H1 (cell line): ENCODE results near the gene SHOX. TPM values are rescaled to one million over a fixed set of nuclear protein-coding genes. Genes with fewer than 3 reads are reported as not detected.
A peak's percentile ranks its signal among the peaks of the same experiment; 100 is the strongest.

Source experiments
- CTCF ChIA-PET: fragments of 300-600 bp; sonication (Branson Sonifier 250); formaldehyde crosslinking; loops from one replicate; lab custom pipeline; 2021; ENCODE audit not compliant: partially characterized antibody; lab: Charles Lee
- POLR2A ChIA-PET: fragments of 300-600 bp; sonication (Branson Sonifier 250); formaldehyde crosslinking; loops from one replicate; lab custom pipeline; 2021; ENCODE audit warnings: inconsistent platforms; ENCODE audit not compliant: partially characterized antibody; lab: Charles Lee
- DNase-seq, 2 experiments: peaks; one replicate each; pipeline versions ENCODE4 v3.0.0 to v3.0.0-alpha.2; 2010 to 2022; ENCODE audit warnings: low spot score in 2 of 2, low read depth in 1 of 2, mixed read lengths in 1 of 2
- FAIRE-seq: peaks from 2 replicates; lab custom pipeline; 2011; peaks lifted over from hg19 to GRCh38; lab: Jason Lieb, UNC
- H2AFZ ChIP-seq: 2 replicates; pipeline ENCODE4 v1.8.1; 2012; ENCODE audit warnings: low read length, inconsistent platforms
- H2AK5ac ChIP-seq: 2 replicates; pipeline ENCODE4 v1.6.1; 2013; ENCODE audit warnings: low read depth, low read length
- H2BK120ac ChIP-seq: replicated peaks from 2 replicates; pipeline ENCODE3; 2013; ENCODE audit warnings: low read depth, low read length, inconsistent platforms
- H2BK12ac ChIP-seq: 2 replicates; pipeline ENCODE4 v1.6.1; 2013; ENCODE audit warnings: low read depth, low read length
- H2BK15ac ChIP-seq: 2 replicates; pipeline ENCODE4 v1.6.1; 2013; ENCODE audit warnings: low read length
- H2BK20ac ChIP-seq: 2 replicates; pipeline ENCODE4 v1.6.1; 2013; ENCODE audit warnings: low read length
- H2BK5ac ChIP-seq: 2 replicates; pipeline ENCODE4 v1.6.1; 2013; ENCODE audit warnings: low read depth, low read length
- H3K14ac ChIP-seq: 2 replicates; pipeline ENCODE4 v1.6.1; 2013; ENCODE audit warnings: inconsistent platforms; ENCODE audit not compliant: insufficient read length
- H3K18ac ChIP-seq: 2 replicates; pipeline ENCODE4 v1.6.1; 2013; ENCODE audit warnings: low read length; ENCODE audit errors: extremely low read depth
- H3K23ac ChIP-seq: 2 replicates; pipeline ENCODE4 v1.6.1; 2013; ENCODE audit warnings: inconsistent platforms; ENCODE audit not compliant: insufficient read length
- H3K23me2 ChIP-seq: 2 replicates; pipeline ENCODE4 v1.6.1; 2013; ENCODE audit warnings: low read depth, low read length
- H3K27ac ChIP-seq: 2 replicates; pipeline ENCODE4 v1.6.1; 2011; ENCODE audit warnings: low read depth, low read length, inconsistent platforms
- H3K27me3 ChIP-seq, 4 experiments: replicated peaks in 1 of 4; 1 replicate in 1 of 4; 2 replicates in 3 of 4; pipeline versions ENCODE4 v1.6.1 to v1.8.1; 2011 to 2013; ENCODE audit warnings: low read length in 3 of 4, mild to moderate bottlenecking in 3 of 4, inconsistent platforms in 2 of 4, mixed read lengths in 2 of 4, moderate library complexity in 1 of 4; ENCODE audit not compliant: control insufficient read depth in 3 of 4, insufficient read depth in 3 of 4; ENCODE audit errors: extremely low read depth in 1 of 4
- H3K36me3 ChIP-seq, 4 experiments: 2 replicates each; pipeline versions ENCODE4 v1.6.1 to v1.8.1; 2011 to 2013; ENCODE audit warnings: mild to moderate bottlenecking in 4 of 4, low read length in 3 of 4, moderate library complexity in 2 of 4, control low read depth in 1 of 4, inconsistent platforms in 1 of 4; ENCODE audit not compliant: insufficient read depth in 4 of 4, control insufficient read depth in 2 of 4
- H3K4ac ChIP-seq: replicated peaks from 2 replicates; pipeline ENCODE3; 2013; ENCODE audit warnings: low read length, low read depth, mixed read lengths, inconsistent platforms; ENCODE audit not compliant: insufficient read length
- H3K4me1 ChIP-seq, 4 experiments: replicated peaks in 1 of 4; 1 replicate in 1 of 4; 2 replicates in 3 of 4; pipeline versions ENCODE4 v1.6.1 to v1.8.1; 2011 to 2013; ENCODE audit warnings: low read length in 3 of 4, inconsistent platforms in 2 of 4, mixed read lengths in 1 of 4; ENCODE audit not compliant: insufficient read depth in 4 of 4, control insufficient read depth in 3 of 4
- H3K4me2 ChIP-seq, 2 experiments: 2 replicates each; pipeline versions ENCODE4 v1.6.1 to v1.8.1; 2011 to 2013; ENCODE audit warnings: low read depth in 2 of 2, low read length in 2 of 2, control low read depth in 1 of 2, inconsistent platforms in 1 of 2, mild to moderate bottlenecking in 1 of 2; ENCODE audit not compliant: insufficient read depth in 1 of 2
- H3K4me3 ChIP-seq, 4 experiments: fragments of 200-600, 300-600 bp in 1 of 4; sonication (generic), shearing (Covaris generic), sonication (Bioruptor Twin) in 1 of 4; 2 replicates each; pipeline versions ENCODE4 v1.5.1 to v1.8.1; 2011 to 2016; ENCODE audit warnings: low read length in 4 of 4, low read depth in 3 of 4, control low read depth in 2 of 4, inconsistent platforms in 2 of 4, mild to moderate bottlenecking in 2 of 4, mixed read lengths in 1 of 4, moderate library complexity in 1 of 4; ENCODE audit not compliant: insufficient read depth in 2 of 4; ENCODE audit errors: extremely low read depth in 1 of 4
- H3K56ac ChIP-seq: replicated peaks from 2 replicates; pipeline ENCODE3; 2013; ENCODE audit warnings: low read depth, mild to moderate bottlenecking, mixed read lengths, low read length, inconsistent platforms; ENCODE audit not compliant: insufficient read length
- H3K79me1 ChIP-seq: 2 replicates; pipeline ENCODE4 v1.6.1; 2013; ENCODE audit warnings: low read depth, low read length, control low read depth
- H3K79me2 ChIP-seq, 2 experiments: 2 replicates each; pipeline versions ENCODE4 v1.6.1 to v1.8.1; 2012 to 2013; ENCODE audit warnings: low read length in 2 of 2, mild to moderate bottlenecking in 2 of 2, inconsistent platforms in 1 of 2; ENCODE audit not compliant: insufficient read depth in 2 of 2, control insufficient read depth in 1 of 2
- H3K9ac ChIP-seq, 4 experiments: replicated peaks in 1 of 4; 1 replicate in 1 of 4; 2 replicates in 3 of 4; pipeline versions ENCODE4 v1.6.1 to v1.8.1; 2011 to 2013; ENCODE audit warnings: low read depth in 3 of 4, low read length in 3 of 4, control low read depth in 2 of 4, mild to moderate bottlenecking in 2 of 4, moderate library complexity in 2 of 4, inconsistent platforms in 1 of 4; ENCODE audit errors: extremely low read depth in 1 of 4
- H3K9me3 ChIP-seq, 2 experiments: 2 replicates each; pipeline versions ENCODE4 v1.6.1 to v1.8.1; 2012 to 2013; ENCODE audit warnings: mild to moderate bottlenecking in 2 of 2, moderate library complexity in 2 of 2, control low read depth in 1 of 2, inconsistent platforms in 1 of 2, low read depth in 1 of 2, low read length in 1 of 2, mixed read lengths in 1 of 2; ENCODE audit not compliant: insufficient read depth in 2 of 2
- H4K20me1 ChIP-seq, 2 experiments: replicated peaks in 1 of 2; 2 replicates each; pipeline versions ENCODE3 to v1.8.1; 2011 to 2013; ENCODE audit warnings: inconsistent platforms in 2 of 2, low read length in 2 of 2, mild to moderate bottlenecking in 1 of 2; ENCODE audit not compliant: insufficient read depth in 2 of 2, control insufficient read depth in 1 of 2
- H4K5ac ChIP-seq: 2 replicates; pipeline ENCODE4 v1.6.1; 2013; ENCODE audit warnings: low read length, low read depth, mixed read lengths, inconsistent platforms; ENCODE audit not compliant: insufficient read length
- H4K8ac ChIP-seq: 2 replicates; pipeline ENCODE4 v1.8.0; 2013; ENCODE audit warnings: mild to moderate bottlenecking, moderate library complexity, low read length, inconsistent platforms; ENCODE audit not compliant: insufficient read depth; ENCODE audit errors: extremely low read depth
- H4K91ac ChIP-seq: replicated peaks from 2 replicates; pipeline ENCODE3; 2013; ENCODE audit warnings: low read length, mixed read lengths, inconsistent platforms; ENCODE audit not compliant: insufficient read length
- ASH2L ChIP-seq: fragments of 200-600, 300-600 bp; sonication (generic); IDR thresholded peaks from one replicate; pipeline ENCODE4 v1.7.1; 2017; ENCODE audit warnings: low read length
- JUND ChIP-seq: IDR thresholded peaks from 2 replicates; pipeline ENCODE4 v1.6.1; 2011; ENCODE audit warnings: mild to moderate bottlenecking, improper control_type of control experiment, low read length
- MAX ChIP-seq: IDR thresholded peaks from 2 replicates; pipeline ENCODE4 v1.6.1; 2012; ENCODE audit warnings: inconsistent platforms
- RAD21 ChIP-seq, 2 experiments: IDR thresholded peaks in 1 of 2; conservative IDR thresholded peaks in 1 of 2; 2 replicates each; pipeline ENCODE4 v1.6.1; 2011; ENCODE audit warnings: low read depth in 2 of 2, low read length in 2 of 2, improper control_type of control experiment in 1 of 2, inconsistent platforms in 1 of 2, mild to moderate bottlenecking in 1 of 2, moderate library complexity in 1 of 2
- SP2 ChIP-seq: IDR thresholded peaks from 2 replicates; pipeline ENCODE4 v1.6.1; 2012; ENCODE audit warnings: mild to moderate bottlenecking, low read length, inconsistent platforms
- SRF ChIP-seq: IDR thresholded peaks from 2 replicates; pipeline ENCODE4 v1.6.1; 2011; ENCODE audit warnings: mild to moderate bottlenecking, low read depth, low read length, moderate library complexity
- SUZ12 ChIP-seq: fragments of 200-600 bp; sonication (generic); IDR thresholded peaks from 2 replicates; pipeline ENCODE4 v1.6.1; 2012; ENCODE audit warnings: mild to moderate bottlenecking, inconsistent platforms, low read length, moderate library complexity, mixed read lengths
- WGBS, 2 experiments: shearing (Covaris generic) in 1 of 2; methylation state at CpG; one replicate each; pipeline versions ENCODE4 v1.1.6 to v1.1.7; 2013 to 2015; ENCODE audit warnings: low lambda C conversion rate in 2 of 2, mixed read lengths in 2 of 2, inconsistent platforms in 1 of 2, low coverage in 1 of 2, missing lambda C conversion rate in 1 of 2; ENCODE audit not compliant: insufficient replicate concordance in 2 of 2, insufficient coverage in 1 of 2, insufficient read length in 1 of 2; ENCODE audit errors: extremely low coverage in 1 of 2, missing lambda C conversion rate in 1 of 2; 5-methylcytosine and 5-hydroxymethylcytosine counted together
- polyA plus RNA-seq, 7 experiments: library from polyadenylated mRNA; depleted of rRNA in 3 of 7; stranded (reverse) in 5 of 7; unstranded in 2 of 7; fragments of >200 nt in 5 of 7; fragments of 200-250 nt in 2 of 7; gene quantifications; 1 replicate in 5 of 7; 2 replicates in 1 of 7; 4 replicates in 1 of 7; pipeline versions ENCODE4 v1.2.1 to v1.2.3, GENCODE V29; 2011 to 2013; ENCODE audit warnings: missing spikeins in 2 of 7, mixed read lengths in 2 of 7
- total RNA-seq: library from RNA; stranded (reverse); fragmentation: NEBNext Ultra II Directional; extraction: Animal tissue kit (Norgen Biotek cat#: 25700); gene quantifications from 2 replicates; pipeline ENCODE4 v1.2.1, GENCODE V29; 2021
- TF ChIP-seq, protein P1 (sequence below): IDR thresholded peaks from 2 replicates; pipeline ENCODE4 v1.6.1; 2011; ENCODE audit warnings: low read length, improper control_type of control experiment

SHOX gene
- total and polyA plus RNA-seq, 2 of the 8 experiments (the other 6 are each of a cell fraction or from before 2014, with no cell fraction given) = 0.05 to 0.15 TPM

GRCh38 chrX:599837-600715 lies 30.5 kb upstream of the SHOX start:
- peak overlapping the region; percentile 73; the same call in 1 of the 2 replicates for H2BK20ac ChIP-seq
- no peaks in the 10 kb centered on the region for H3K79me1 ChIP-seq
- H2BK12ac ChIP-seq = no peak overlapping the region
- no peak overlapping the region for H4K5ac ChIP-seq
- H3K79me2 ChIP-seq = no peaks in the 10 kb centered on the region
- H3K4ac ChIP-seq = no peak overlapping the region
- H3K4me2 ChIP-seq = peak overlapping the region in 1 of 2 experiments; percentile 21; a peak in 2 of 4 replicates
- peak overlapping the region in 1 of 4 experiments; percentile 1; a peak in 1 of 8 replicates for H3K4me3 ChIP-seq
- 65% methylated on average over 18 of the region's 18 CpGs; no CpG with 5 or more reads in 1 of the 2 experiments for WGBS, 2 experiments
- no peak for FAIRE-seq
- H3K9ac ChIP-seq = no peak overlapping the region
- no peak overlapping the region for H2BK120ac ChIP-seq
- H4K91ac ChIP-seq = no peak overlapping the region
- no peak overlapping the region for H2AFZ ChIP-seq
- H3K36me3 ChIP-seq = peaks cover 0 to 7% (median 0%) of the 10 kb centered on the region in 4 experiments; a peak in 2 of 8 replicates
- H3K23ac ChIP-seq = no peak overlapping the region
- ChIA-PET POLR2A (no interaction called here), CTCF (no interaction called here)
- H4K8ac ChIP-seq = no peak overlapping the region
- H2AK5ac ChIP-seq = no peak overlapping the region
- no peaks in the 10 kb centered on the region for H4K20me1 ChIP-seq
- H3K27ac ChIP-seq = no peak overlapping the region
- no peak overlapping the region for H2BK15ac ChIP-seq
- H3K23me2 ChIP-seq = no peaks in the 10 kb centered on the region; the same call in 1 of the 2 replicates
- DNase-seq = peak in 1 of 2 experiments; percentile 54
- no peak overlapping the region for H3K14ac ChIP-seq
- H3K9me3 ChIP-seq = peaks cover 23 to 24% of the 10 kb centered on the region in 2 experiments
- H3K4me1 ChIP-seq = peaks cover 0 to 7% (median 0%) of the 10 kb centered on the region in 4 experiments; a peak in 3 of 7 replicates
- H2BK5ac ChIP-seq = no peak overlapping the region
- H3K27me3 ChIP-seq = no peaks in the 10 kb centered on the region; a peak in 1 of 7 replicates
- H3K56ac ChIP-seq = no peak overlapping the region
- H3K18ac ChIP-seq = peak overlapping the region; percentile 65
- no peak for TF ChIP-seq SUZ12
- no peak for TF ChIP-seq SRF
- TF ChIP-seq, protein P1, sequence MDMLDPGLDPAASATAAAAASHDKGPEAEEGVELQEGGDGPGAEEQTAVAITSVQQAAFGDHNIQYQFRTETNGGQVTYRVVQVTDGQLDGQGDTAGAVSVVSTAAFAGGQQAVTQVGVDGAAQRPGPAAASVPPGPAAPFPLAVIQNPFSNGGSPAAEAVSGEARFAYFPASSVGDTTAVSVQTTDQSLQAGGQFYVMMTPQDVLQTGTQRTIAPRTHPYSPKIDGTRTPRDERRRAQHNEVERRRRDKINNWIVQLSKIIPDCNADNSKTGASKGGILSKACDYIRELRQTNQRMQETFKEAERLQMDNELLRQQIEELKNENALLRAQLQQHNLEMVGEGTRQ = peak; percentile 44; the same call in 1 of the 2 replicates
- TF ChIP-seq JUND = no peak
- peak; percentile 69 for TF ChIP-seq MAX
- TF ChIP-seq RAD21 (IDR thresholded peaks at IDR 0.05 in 1 of 2, conservative IDR thresholded peaks at IDR 0.05 in 1 of 2; ENCODE audit: low read depth in 2 of 2, low read length in 2 of 2) = no peak
- no peak for TF ChIP-seq SP2
- TF ChIP-seq ASH2L = no peak
